Activated CD4-positive, alpha-beta memory T cell treated with anti-CD3 and anti-CD28 coated beads for 36 hours (primary cell): ENCODE data around the gene LSM14A. TPM values are rescaled to one million over a fixed set of nuclear protein-coding genes. Genes with fewer than 3 reads are reported as not detected.
"Not testable (repeated sequence)": the region's sequence is repeated elsewhere in the genome, so short reads cannot be mapped to it uniquely, and the experiment has no call there.

ENCODE experiments used
- CTCF ChIA-PET: fragments of 350-600 bp; sonication (Branson Sonifier 250); formaldehyde crosslinking; loops from one replicate; lab custom pipeline; 2021; ENCODE audit warnings: antibody characterized with exemption, inconsistent platforms; lab: Charles Lee
- POLR2A ChIA-PET: fragments of 350-600 bp; sonication (Branson Sonifier 250); formaldehyde crosslinking; loops from one replicate; lab custom pipeline; 2021; ENCODE audit warnings: antibody characterized with exemption; lab: Charles Lee
- DNase-seq: peaks from one replicate; pipeline ENCODE4 v3.0.0-alpha.2; 2020
- H3K27ac Mint-ChIP-seq: one replicate; pipeline ENCODE4 v1.8.0; 2021; ENCODE audit warnings: mixed read lengths
- H3K27me3 Mint-ChIP-seq: one replicate; pipeline ENCODE4 v1.8.0; 2021; ENCODE audit warnings: mixed read lengths
- H3K36me3 Mint-ChIP-seq: one replicate; pipeline ENCODE4 v1.8.0; 2021; ENCODE audit warnings: mixed read lengths
- H3K4me1 Mint-ChIP-seq: one replicate; pipeline ENCODE4 v1.8.0; 2021; ENCODE audit warnings: low read depth, mixed read lengths
- H3K4me3 Mint-ChIP-seq: one replicate; pipeline ENCODE4 v1.8.0; 2021; ENCODE audit warnings: mild to moderate bottlenecking, mixed read lengths
- H3K9me3 Mint-ChIP-seq: one replicate; pipeline ENCODE4 v1.8.0; 2021; ENCODE audit warnings: mixed read lengths
- intact Hi-C: fragments of 100-400 bp; cut with micrococcal nuclease; formaldehyde crosslinking; loops from one replicate; pipeline ENCODE4 v1.15.1; 2023
- total RNA-seq, 2 experiments: library from RNA; stranded (reverse); gene quantifications; one replicate each; pipeline ENCODE4 v1.2.3, GENCODE V29; 2021

Gene LSM14A
- total RNA-seq, 2 experiments from 2014 or later, result 90.0 to 106 TPM

- CTCF ChIA-PET, result interaction anchor here (0.7 to 1.3 kb wide), 4 partner anchors 13 to 138 kb away, joined by 4 to 11 read pairs (median 5); no protein-coding TSS in a partner anchor
- POLR2A ChIA-PET, result interaction anchor here (0.9 to 1.4 kb wide), 5 partner anchors 8 to 126 kb away, joined by 4 to 10 read pairs (median 6); partner anchors contain the start of gene LSM14A
- H3K4me1 Mint-ChIP-seq, result peaks cover 32% of the 10 kb centered on the region
- intact Hi-C loops, result loop anchor here (1.0 to 2.0 kb wide), 2 partner anchors 14 to 37 kb away; no protein-coding TSS in a partner anchor
- peak overlapping the region; percentile 84 for H3K27ac Mint-ChIP-seq
- peaks cover 18% of the 10 kb centered on the region for H3K36me3 Mint-ChIP-seq
- DNase-seq, result peak; percentile 56
- no peaks in the 10 kb centered on the region for H3K27me3 Mint-ChIP-seq
- H3K9me3 Mint-ChIP-seq, result peaks cover 2% of the 10 kb centered on the region
- H3K4me3 Mint-ChIP-seq, result no peak overlapping the region
Measured at GRCh38 chr19:34232566-34233481, 60.5 kb downstream of the LSM14A start.

- Mint-ChIP-seq H3K4me3 (no peak overlapping the region), H3K4me1 (peaks cover 22% of the 10 kb centered on the region), H3K36me3 (peaks cover under 1% of the 10 kb centered on the region), H3K27me3 (no peaks in the 10 kb centered on the region), H3K27ac (no peak overlapping the region), H3K9me3 (peaks cover 2% of the 10 kb centered on the region)
- ChIA-PET CTCF (no interaction called here), POLR2A (interaction anchor here (0.8 kb wide), 1 partner anchor 8 kb away, joined by 3 read pairs; no protein-coding TSS in a partner anchor)
- intact Hi-C loops, result no loop called here
- DNase-seq, result no peak
Measured at GRCh38 chr19:34235425-34235940, 63.2 kb downstream of the LSM14A start.

GRCh38 chr19:34236035-34236987, 64.0 kb downstream of the LSM14A start:
- ChIA-PET POLR2A (no interaction called here), CTCF (interaction anchor here (1.6 kb wide), 1 partner anchor 17 kb away, joined by 6 read pairs; no protein-coding TSS in a partner anchor)
- Mint-ChIP-seq H3K27ac (no peak overlapping the region), H3K36me3 (no peaks in the 10 kb centered on the region), H3K9me3 (peaks cover 2% of the 10 kb centered on the region), H3K4me1 (peaks cover 16% of the 10 kb centered on the region), H3K27me3 (no peaks in the 10 kb centered on the region), H3K4me3 (no peak overlapping the region)
- DNase-seq, result no peak
- intact Hi-C loops, result no loop called here

GRCh38 chr19:34237283-34237682, 65.0 kb downstream of the LSM14A start:
- CTCF ChIA-PET, result interaction anchor here (1.6 kb wide), 1 partner anchor 18 kb away, joined by 6 read pairs; no protein-coding TSS in a partner anchor
- Mint-ChIP-seq H3K27ac (no peak overlapping the region), H3K36me3 (no peaks in the 10 kb centered on the region), H3K9me3 (peaks cover 2% of the 10 kb centered on the region), H3K27me3 (no peaks in the 10 kb centered on the region), H3K4me1 (peaks cover 11% of the 10 kb centered on the region), H3K4me3 (no peak overlapping the region)
- POLR2A ChIA-PET, result no interaction called here
- intact Hi-C loops, result no loop called here
- no peak for DNase-seq

- H3K9me3 Mint-ChIP-seq, result peaks cover 2% of the 10 kb centered on the region
- H3K27me3 Mint-ChIP-seq, result no peaks in the 10 kb centered on the region
- ChIA-PET POLR2A (no interaction called here), CTCF (interaction anchor here (1.6 to 1.8 kb wide), 2 partner anchors 17 to 19 kb away, joined by 6 to 7 read pairs; no protein-coding TSS in a partner anchor)
- intact Hi-C loops, result no loop called here
- no peak overlapping the region for H3K4me3 Mint-ChIP-seq
- H3K27ac Mint-ChIP-seq, result no peak overlapping the region
- no peaks in the 10 kb centered on the region for H3K36me3 Mint-ChIP-seq
- DNase-seq, result no peak
- H3K4me1 Mint-ChIP-seq, result peaks cover 4% of the 10 kb centered on the region
Measured at GRCh38 chr19:34237939-34238338, 65.6 kb downstream of the LSM14A start.

DNA sequence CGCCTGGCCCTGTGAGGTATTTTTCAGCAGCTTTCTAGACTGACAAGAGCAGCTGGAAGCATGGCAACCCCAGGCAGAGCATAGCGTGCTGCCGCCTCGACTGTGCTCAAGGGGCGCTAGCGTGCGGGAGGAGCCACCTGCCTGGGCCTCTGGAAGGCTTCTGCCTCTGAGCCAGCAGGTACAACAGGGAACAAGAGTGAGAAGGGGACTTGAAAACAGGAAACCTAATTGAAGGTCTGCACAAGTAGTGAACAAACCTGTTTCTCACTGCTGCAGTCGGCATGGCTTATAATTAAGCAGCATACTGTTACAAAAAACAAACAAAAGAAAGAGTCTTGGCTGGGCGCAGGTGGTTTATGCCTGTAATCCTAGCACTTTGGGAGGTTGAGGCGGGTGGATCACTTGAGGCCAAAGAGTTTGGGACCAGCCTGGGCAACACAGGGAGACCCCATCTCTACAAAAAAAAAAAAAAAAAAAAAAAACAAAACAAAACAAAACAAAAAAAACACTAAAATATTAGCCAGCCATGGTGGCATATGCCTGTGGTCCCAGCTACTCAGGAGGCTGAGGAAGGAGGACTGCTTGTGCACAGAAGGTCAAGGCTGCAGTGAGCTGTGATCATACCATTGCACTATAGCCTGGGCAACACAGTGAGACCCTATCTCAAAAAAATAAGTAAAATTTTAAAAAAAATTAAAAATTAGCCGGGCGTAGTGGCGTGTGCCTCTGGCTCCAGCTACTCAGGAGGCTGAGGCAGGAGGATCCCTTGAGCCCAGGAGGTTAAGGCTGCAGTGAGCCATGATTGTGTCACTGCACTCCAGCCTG, 69.4 kb downstream of the LSM14A start:
- H3K9me3 Mint-ChIP-seq, result no peaks in the 10 kb centered on the region
- H3K27me3 Mint-ChIP-seq, result no peaks in the 10 kb centered on the region
- H3K4me1 Mint-ChIP-seq, result no peaks in the 10 kb centered on the region
- intact Hi-C loops, result no loop called here
- H3K27ac Mint-ChIP-seq, result no peak overlapping the region
- H3K36me3 Mint-ChIP-seq, result no peaks in the 10 kb centered on the region
- ChIA-PET POLR2A (no interaction called here), CTCF (no interaction called here)
- no peak overlapping the region for H3K4me3 Mint-ChIP-seq
- DNase-seq, result peak; percentile 38

GRCh38 chr19:34243138-34243875, 71.0 kb downstream of the LSM14A start:
- DNase-seq, CTCF ChIA-PET, H3K4me3 Mint-ChIP-seq, H3K4me1 Mint-ChIP-seq, intact Hi-C loops, H3K27ac Mint-ChIP-seq, H3K9me3 Mint-ChIP-seq, H3K36me3 Mint-ChIP-seq, H3K27me3 Mint-ChIP-seq: not testable (repeated sequence)
- POLR2A ChIA-PET, result interaction anchor here (0.8 to 1.1 kb wide), 2 partner anchors 8 to 19 kb away, joined by 3 read pairs; no protein-coding TSS in a partner anchor

DNA sequence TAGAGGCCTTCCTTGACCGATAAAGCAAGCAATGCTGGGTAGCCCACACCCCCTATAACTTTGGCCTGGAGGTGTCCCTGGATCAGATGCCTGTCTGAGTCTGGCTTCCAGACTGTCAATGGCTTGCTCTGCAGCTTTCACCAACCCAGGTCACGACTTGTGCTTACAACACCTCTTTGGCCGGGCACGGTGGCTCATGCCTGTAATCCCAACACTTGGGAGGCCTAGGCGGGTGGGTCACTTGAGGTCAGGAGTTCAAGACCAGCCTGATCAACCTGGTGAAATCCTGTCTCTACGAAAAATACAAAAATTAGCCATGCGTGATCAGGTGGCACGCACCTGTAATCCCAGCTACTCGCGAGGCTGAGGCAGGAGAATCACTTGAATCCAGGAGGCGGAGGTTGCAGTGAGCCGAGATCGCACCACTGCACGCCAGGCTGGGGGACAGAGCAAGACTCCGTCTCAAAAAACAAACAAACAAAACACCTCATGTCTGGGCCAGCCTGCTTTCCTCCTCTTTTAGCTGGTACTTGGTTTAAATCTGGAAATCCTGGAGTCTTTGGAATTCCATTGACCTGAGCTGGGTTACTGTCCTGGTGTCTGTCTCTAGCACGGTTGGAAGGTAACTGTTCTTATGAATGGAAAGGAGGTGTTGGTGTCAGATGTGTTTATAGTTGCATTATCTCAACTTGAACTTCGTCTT, 71.7 kb downstream of the LSM14A start:
- ChIA-PET POLR2A (interaction anchor here (0.8 to 1.7 kb wide), 3 partner anchors 9 to 18 kb away, joined by 3 to 7 read pairs (median 3); no protein-coding TSS in a partner anchor), CTCF (no interaction called here)
- DNase-seq, result no peak
- Mint-ChIP-seq H3K36me3 (no peaks in the 10 kb centered on the region), H3K9me3 (no peaks in the 10 kb centered on the region), H3K27me3 (no peaks in the 10 kb centered on the region), H3K4me1 (no peaks in the 10 kb centered on the region), H3K4me3 (no peak overlapping the region), H3K27ac (no peak overlapping the region)
- intact Hi-C loops, result no loop called here

- DNase-seq, result no peak
- H3K27ac Mint-ChIP-seq, result no peak overlapping the region
- intact Hi-C loops, result no loop called here
- no peaks in the 10 kb centered on the region for H3K27me3 Mint-ChIP-seq
- ChIA-PET CTCF (no interaction called here), POLR2A (interaction anchor here (1.1 to 1.7 kb wide), 2 partner anchors 12 to 17 kb away, joined by 3 to 7 read pairs; no protein-coding TSS in a partner anchor)
- H3K9me3 Mint-ChIP-seq, result no peaks in the 10 kb centered on the region
- no peak overlapping the region for H3K4me3 Mint-ChIP-seq
- H3K36me3 Mint-ChIP-seq, result no peaks in the 10 kb centered on the region
- H3K4me1 Mint-ChIP-seq, result no peaks in the 10 kb centered on the region
Measured at GRCh38 chr19:34244611-34245299, 72.5 kb downstream of the LSM14A start.
